Stimulated activated CD4-positive, alpha-beta T cell treated with anti-CD3 and anti-CD28 coated beads, TNF-alpha, amount 100 ng/mL, for 24 hours (primary cell): ENCODE results near the gene CHD1L.
"Not testable (repeated sequence)": the region's sequence is repeated elsewhere in the genome, so short reads cannot be mapped to it uniquely, and the experiment has no call there.

Experiments used
- DNase-seq, 3 experiments: peaks; one replicate each; pipeline ENCODE4 v3.0.0-alpha.2; 2020; ENCODE audit warnings: low read depth in 3 of 3

CHD1L gene

GRCh38 chr1:147233903-147234302, 8.6 kb upstream of the CHD1L start:
- not testable (repeated sequence) for DNase-seq

- no peak for DNase-seq
Measured at GRCh38 chr1:147235822-147236221, 6.7 kb upstream of the CHD1L start.

- DNase-seq, result no peak
Measured at GRCh38 chr1:147236448-147236847, 6.0 kb upstream of the CHD1L start.

GRCh38 chr1:147236959-147237791, 5.3 kb upstream of the CHD1L start:
- no peak for DNase-seq

- no peak for DNase-seq
Measured at GRCh38 chr1:147238053-147238902, 4.2 kb upstream of the CHD1L start.

GRCh38 chr1:147238925-147239820, 3.3 kb upstream of the CHD1L start:
- DNase-seq, result no peak

- DNase-seq, result not testable (repeated sequence)
Measured at GRCh38 chr1:147240131-147240721, 2.3 kb upstream of the CHD1L start.

GRCh38 chr1:147241934-147242448, 493 bp upstream of the CHD1L start:
- DNase-seq, result no peak

- DNase-seq, result peak in 1 of 3 experiments; percentile 19
Measured at GRCh38 chr1:147243228-147243685, 773 bp downstream of the CHD1L start.

- DNase-seq, result no peak
Measured at GRCh38 chr1:147243841-147244240, 1.4 kb downstream of the CHD1L start.

- no peak for DNase-seq
Measured at GRCh38 chr1:147245129-147245528, 2.6 kb downstream of the CHD1L start.

- no peak for DNase-seq
Measured at GRCh38 chr1:147245586-147246021, 3.1 kb downstream of the CHD1L start.

- DNase-seq, result no peak
Measured at GRCh38 chr1:147246044-147246690, 3.7 kb downstream of the CHD1L start.

GRCh38 chr1:147246910-147247655, 4.6 kb downstream of the CHD1L start:
- DNase-seq, result no peak

- no peak for DNase-seq
Measured at GRCh38 chr1:147247656-147248238, 5.3 kb downstream of the CHD1L start.

- no peak for DNase-seq
Measured at GRCh38 chr1:147252540-147252939, 10.1 kb downstream of the CHD1L start.

GRCh38 chr1:147260956-147261355, 18.5 kb downstream of the CHD1L start:
- no peak for DNase-seq

- DNase-seq, result no peak
Measured at GRCh38 chr1:147264158-147264768, 21.8 kb downstream of the CHD1L start.

- DNase-seq, result no peak
Measured at GRCh38 chr1:147266381-147266780, 23.9 kb downstream of the CHD1L start.
